ENCODE measurements around the gene FAIM2.
"Not testable (repeated sequence)": the region's sequence is repeated elsewhere in the genome, so short reads cannot be mapped to it uniquely, and the experiment has no call there.

Gene FAIM2

GRCh38 chr12:49882248-49882850 lies 21.4 kb downstream of the FAIM2 start:
- in situ Hi-C loops (cut with MboI; ENCODE audit: low sequenced_read_pairs): no loop called here

DNA sequence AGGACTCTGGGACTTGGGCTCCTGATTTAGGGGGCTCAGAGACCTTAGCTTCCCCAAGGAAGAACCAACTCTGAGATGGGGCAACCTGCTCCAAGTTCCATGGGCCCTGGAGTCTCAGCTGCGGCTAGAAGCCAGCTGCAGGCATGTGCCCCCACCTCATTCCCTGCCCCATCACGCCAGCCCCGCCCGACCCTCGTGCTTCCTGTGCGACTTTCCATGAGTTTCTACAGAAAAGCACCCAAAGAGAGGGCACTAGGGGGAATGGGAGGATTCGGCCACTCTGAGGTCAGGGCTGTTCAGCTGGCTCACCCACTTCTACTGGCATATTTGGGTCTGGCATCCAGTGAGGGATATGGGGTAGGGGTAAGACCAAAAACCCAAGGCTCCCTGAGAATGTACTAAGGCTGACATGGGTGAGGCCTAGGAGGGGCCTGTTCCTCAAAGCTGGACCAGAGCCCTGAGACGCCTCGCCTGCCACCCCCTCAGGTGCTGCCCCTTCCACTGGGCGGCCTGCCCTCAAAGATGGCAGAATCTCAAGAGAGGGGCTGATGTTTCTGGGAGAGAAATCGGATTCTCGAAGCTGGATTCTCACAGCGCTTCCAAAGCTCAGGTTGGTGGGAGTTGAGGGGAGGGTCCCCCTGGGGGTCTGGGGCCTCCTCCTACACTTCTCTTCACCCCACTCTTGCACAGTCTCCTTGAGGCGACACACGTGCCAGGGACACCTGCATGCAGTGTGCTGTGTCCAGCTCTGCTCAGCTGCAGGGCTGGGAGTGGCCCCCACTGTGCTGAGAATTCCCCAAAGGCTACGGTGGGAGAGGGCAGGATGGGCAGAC lies 22.1 kb downstream of the FAIM2 start:
- in situ Hi-C loops (cut with MboI; ENCODE audit: low sequenced_read_pairs): no loop called here

DNA sequence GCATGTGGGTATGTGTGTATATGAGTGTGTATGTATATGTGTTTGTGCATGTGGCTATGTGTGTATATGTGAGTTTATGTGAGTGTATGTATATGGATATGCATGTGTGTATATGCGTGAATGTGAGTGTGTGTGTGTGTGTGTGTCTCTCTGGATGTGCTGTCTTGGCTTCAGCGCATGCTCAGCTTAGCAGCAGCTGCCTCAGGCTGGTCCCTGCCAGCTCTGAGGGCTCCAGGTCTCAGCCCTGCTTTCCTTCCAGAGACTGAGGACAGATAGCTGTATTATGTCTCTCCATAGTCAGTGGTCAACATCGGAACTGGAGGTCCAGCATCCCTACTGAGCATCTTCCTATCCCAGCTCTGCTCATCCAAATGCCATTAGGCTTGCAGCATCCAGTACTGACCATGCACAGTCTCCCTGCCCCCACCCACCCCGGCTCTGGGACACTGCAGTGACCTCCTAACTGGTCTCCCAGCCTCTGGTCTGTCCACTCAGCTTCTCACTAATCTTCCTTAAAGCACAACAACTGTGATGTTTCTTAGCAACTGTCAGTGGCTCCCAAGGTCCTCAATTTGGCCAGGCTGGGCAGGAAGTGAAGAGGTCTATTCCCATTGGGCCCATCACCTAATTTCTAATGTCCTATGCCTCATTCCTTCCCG lies 22.8 kb downstream of the FAIM2 start:
- in situ Hi-C loops (cut with MboI; ENCODE audit: low sequenced_read_pairs): no loop called here

DNA sequence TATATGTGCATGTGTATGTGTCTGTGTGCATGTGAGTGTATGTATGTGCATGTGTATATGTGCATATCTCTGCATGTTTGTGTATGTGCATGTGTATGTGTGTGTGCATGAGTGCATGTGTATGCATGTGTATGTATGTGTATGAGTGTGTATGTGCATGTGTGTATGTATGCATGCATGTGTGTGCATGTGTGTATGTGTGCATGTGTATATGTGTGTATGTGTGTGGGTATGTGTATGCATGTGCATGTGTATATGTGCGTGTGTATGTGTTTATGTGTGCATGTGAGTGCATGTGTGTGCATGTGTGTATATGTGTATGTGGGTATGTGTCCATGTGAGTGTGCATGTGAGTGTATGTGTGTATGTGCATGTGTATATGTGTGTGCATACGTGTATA lies 24.6 kb downstream of the FAIM2 start:
- in situ Hi-C loops (cut with MboI; ENCODE audit: low sequenced_read_pairs): not testable (repeated sequence)

DNA sequence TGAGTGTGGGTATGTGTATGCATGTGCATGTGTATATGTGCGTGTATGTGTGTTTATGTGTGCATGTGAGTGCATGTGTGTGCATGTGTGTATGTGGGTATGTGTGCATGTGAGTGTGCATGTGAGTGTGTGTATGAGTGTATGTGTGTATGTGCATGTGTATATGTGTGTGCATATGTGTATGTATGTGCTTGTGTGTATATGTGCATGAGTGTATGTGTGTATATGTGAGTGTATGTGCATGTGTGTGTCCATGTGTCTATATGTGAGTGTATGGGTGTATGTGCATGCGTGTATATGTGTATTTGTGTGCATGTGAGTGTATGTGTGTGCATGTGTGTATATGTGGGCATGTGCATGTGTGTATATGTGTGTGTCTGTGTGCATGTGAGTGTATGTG lies 25.7 kb downstream of the FAIM2 start:
- in situ Hi-C loops (cut with MboI; ENCODE audit: low sequenced_read_pairs): no loop called here

DNA sequence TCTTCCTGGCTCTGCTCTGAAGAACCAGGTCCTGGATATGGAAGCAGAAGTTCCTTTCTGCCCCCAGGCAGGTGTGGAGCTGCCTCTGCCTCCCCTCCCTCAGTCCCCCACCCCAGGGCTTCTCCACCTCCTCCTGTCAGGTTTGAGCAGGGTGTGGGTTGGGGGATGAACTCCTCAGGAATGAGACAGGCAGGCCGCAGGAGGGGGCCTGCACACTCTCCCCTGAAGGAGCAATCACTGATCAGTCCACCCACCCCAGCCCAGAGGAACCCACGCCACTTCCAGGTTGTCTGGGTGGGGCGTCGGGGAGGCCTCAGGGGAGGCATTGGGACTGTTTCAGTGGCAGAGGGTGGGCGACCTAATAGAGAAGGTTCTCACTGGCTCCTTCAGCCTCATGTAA lies 26.6 kb downstream of the FAIM2 start:
- in situ Hi-C loops (cut with MboI; ENCODE audit: low sequenced_read_pairs): no loop called here

DNA sequence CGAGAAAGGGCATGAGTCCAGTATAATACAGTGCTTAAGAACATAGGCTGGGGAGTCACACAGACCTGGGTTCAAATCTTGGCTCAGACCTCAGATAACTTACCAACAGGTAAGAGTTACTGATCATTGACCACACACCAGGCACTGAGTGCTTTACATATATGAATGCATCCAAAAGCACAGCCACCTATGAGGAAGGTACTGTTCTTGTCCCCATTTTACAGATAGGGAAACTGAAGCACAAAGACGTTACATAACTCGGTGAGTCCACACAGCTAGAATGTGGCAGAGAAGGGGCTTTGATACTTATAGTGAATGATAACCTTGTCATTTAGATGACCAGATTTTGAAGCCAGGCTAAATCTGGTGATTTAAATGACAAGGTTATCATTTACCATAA lies 27.6 kb downstream of the FAIM2 start:
- in situ Hi-C loops (cut with MboI; ENCODE audit: low sequenced_read_pairs): no loop called here

GRCh38 chr12:49875115-49875720 lies 28.5 kb downstream of the FAIM2 start:
- in situ Hi-C loops (cut with MboI; ENCODE audit: low sequenced_read_pairs): no loop called here

DNA sequence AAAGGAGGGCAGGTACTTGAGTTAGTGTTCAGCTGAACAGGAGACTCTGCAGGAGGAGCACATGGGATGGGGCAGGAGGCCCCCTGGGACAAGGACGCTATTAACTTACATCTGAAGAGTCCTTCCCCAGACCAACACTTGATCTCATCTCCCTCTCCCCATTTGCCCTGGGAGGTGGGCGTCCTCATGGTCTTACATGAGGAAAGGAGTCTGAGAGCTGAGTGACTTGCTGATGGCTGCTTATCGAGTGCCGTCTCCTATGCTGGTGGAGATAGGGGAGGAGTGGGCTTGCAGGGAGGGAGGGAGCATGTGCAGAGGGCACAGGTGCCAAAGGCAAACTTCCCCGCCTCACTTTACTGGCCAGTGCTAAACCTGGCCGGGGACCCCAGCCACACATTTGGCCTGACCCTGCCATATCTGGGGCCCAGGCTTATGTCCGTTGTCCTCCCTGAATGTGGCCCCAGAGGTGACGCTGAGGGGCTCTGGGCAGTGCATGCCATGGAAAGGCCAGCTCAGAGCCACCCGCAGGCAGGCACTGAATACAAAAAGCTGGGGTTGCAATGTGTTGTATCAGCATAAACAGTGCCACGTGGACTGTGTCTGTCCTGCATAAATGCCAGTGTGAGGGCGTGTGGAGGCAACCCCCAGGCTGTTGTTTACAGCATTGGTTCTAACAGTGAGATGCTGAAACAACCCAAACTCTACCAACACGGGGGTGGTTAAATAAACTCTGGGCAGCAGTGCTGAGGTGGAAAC lies 29.4 kb downstream of the FAIM2 start:
- in situ Hi-C loops (cut with MboI; ENCODE audit: low sequenced_read_pairs): no loop called here

DNA sequence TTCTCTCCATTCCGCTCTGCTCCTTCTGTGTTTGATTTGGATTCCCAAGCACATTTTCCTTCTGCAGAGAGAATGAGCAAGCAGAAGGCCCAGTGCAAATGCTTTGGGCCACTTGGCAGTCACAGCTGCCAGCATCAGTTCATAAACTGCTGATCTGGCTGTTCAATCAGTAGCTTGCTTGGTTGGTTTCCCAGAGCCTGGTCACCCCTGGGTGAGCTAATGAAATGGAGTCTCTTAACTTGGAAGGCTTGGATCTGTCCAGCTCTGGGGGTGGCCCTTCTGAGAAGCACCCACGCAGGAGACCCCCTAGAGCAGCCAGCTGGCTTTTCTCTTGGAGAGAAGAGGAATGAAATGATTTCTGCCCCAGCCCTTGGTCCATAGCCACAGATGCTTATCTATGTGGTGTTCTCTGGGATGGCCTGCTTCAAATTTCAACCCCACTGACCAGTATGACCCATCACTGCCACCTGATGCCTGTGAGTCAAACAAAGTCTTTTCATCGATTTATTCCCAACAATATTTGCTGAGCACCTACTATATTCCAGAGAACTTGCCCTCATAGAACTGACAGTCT lies 30.3 kb downstream of the FAIM2 start:
- in situ Hi-C loops (cut with MboI; ENCODE audit: low sequenced_read_pairs): no loop called here

DNA sequence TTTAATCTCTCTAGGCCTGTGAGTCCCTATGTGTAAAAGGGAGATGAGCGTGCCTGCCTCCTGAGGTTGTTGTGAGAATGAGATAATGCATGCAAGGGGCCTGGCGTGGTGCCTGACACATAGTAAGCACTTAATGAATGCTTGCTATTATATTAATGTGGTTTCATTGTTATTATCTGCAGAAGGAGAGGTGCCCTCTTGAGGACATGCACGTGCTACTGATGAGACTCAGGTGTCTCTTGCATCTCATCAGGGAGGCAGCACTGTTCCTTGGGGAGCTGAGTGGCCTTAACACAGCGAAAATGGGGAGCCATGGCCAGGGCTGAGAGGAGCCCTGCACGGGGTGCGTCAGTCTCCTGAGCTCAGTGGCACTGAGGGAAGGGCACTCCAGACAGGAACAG lies 30.9 kb downstream of the FAIM2 start:
- in situ Hi-C loops (cut with MboI; ENCODE audit: low sequenced_read_pairs): no loop called here

DNA sequence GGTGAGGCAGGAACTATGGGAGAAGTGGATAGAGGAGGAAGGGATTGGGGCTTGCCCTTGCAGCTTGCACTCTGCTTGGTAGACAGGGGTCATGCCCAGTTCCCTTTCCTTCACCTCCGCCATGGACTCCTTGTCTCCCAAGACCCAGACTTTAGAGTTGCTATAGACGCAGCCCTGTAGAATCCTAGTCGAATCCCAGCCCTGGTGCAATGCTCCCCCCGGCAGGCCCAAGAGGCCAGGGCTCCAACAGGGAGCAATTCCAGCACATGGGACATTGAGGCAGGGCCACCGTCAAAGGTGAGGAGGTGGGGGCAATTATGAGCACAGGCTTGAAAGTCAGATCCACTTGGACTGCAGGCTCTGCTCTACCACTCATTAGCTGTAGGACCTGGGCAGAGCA lies 31.3 kb downstream of the FAIM2 start:
- in situ Hi-C loops (cut with MboI; ENCODE audit: low sequenced_read_pairs): no loop called here

GRCh38 chr12:49871811-49872251 lies 31.9 kb downstream of the FAIM2 start:
- in situ Hi-C loops (cut with MboI; ENCODE audit: low sequenced_read_pairs): not testable (repeated sequence)

DNA sequence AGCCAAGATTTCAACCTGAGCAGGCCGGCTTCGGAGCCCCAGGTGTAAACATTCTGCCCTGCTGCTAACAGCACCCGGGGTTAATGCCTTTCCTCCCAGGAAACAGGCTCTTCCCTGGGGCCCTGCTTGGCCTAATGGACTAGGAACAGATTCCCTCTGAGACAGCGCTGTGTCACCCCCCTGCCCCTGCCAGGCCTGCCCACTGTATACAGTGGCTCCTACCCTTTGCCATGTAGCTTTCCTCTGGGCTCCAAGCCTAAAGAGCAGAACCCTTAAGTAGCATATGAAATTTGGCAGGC lies 32.5 kb downstream of the FAIM2 start:
- in situ Hi-C loops (cut with MboI; ENCODE audit: low sequenced_read_pairs): no loop called here

- in situ Hi-C loops (cut with MboI; ENCODE audit: low sequenced_read_pairs): no loop called here
Measured at GRCh38 chr12:49870501-49871262, 33.0 kb downstream of the FAIM2 start.

DNA sequence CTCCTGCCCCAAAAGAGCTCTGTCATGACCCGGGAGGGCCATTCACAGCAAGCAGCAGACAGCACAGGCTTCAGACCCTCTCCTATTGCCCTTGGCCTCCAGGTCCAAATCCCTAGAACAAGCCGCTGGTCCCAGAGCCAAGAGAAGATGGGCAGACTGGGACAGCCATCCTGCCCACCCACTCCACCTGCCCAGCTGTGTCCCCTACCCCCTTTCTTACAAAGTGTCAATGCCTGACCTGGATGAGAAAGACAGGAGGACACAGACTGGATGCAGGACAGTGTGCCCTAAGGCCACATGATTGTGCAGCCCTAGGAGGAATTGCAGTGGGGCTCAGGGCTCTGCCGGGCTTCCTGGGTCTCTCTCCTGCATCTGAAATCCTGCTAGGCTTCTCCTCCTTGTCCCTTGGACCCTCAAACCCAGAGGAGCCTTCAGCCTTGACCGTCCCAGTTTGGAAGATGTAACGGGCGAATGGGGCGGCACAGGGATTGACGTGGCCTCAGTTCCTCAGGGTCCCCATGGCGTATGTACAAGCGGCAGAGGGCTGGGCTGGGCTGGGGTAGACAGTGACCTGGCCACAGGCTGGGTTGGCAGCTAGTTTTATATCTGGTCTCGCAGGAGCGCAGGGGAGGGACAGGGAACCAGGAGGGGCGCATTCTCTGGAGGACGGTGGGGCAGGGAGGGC lies 33.7 kb downstream of the FAIM2 start:
- in situ Hi-C loops (cut with MboI; ENCODE audit: low sequenced_read_pairs): no loop called here

DNA sequence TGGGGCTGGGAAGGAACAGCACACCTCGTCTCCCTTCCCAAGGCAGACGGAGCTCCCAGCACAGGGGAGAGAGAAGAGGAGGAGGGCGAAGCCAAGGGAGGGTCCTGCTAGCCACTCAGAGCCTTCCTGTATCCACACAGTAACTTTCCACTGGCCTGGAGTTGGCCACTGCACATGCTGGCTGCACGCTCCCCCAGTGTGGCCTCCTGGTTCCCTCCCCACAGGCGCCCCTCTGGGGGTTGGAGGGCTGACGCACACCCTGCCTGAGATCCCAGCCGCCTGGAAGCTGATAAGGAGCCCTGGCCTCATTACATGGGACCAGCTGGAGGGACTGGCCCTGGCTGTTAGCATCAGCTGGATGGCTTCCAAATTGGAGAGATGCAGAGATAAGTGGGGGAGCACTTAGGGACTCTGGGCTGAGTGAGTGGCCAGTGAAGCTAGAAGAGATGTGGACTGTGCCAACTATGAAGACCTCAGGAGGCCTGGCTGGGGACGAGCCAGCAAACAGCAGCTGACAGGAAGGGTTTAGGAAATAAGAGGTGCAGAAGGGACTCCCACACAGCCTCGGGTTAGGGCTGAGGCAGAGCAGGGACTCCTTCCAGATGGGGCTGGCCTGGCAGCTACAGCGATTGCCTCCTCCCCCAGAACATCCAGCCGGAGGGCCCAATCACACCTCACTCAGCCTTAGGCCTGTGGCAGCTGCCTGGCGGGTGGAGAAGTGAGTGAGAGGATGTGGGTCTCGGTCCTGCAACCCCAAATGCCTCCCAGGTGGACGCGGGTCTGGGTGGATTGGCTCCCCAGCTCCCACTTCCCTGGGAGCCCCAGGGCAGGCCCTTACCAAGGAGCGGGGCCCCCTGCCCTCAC lies 34.5 kb downstream of the FAIM2 start:
- in situ Hi-C loops (cut with MboI; ENCODE audit: low sequenced_read_pairs): no loop called here

GRCh38 chr12:49868449-49868848 lies 35.3 kb downstream of the FAIM2 start:
- in situ Hi-C loops (cut with MboI; ENCODE audit: low sequenced_read_pairs): no loop called here

All from HL-60/S4 treated with phorbol 12-myristate 13-acetate at 8.2 ng/mL for 4 days and 3 days (cell line).